Keratinocyte (primary cell): ENCODE results near the gene TNS1.

Experiments used
- EZH2 ChIP-seq: IDR thresholded peaks from one replicate; pipeline ENCODE4 v1.6.1; 2012; ENCODE audit warnings: inconsistent platforms, mild to moderate bottlenecking, low read length, moderate library complexity
- TF ChIP-seq, protein P1 (sequence below), 3 experiments: IDR thresholded peaks in 1 of 3; conservative IDR thresholded peaks in 1 of 3; optimal IDR thresholded peaks in 1 of 3; 2 replicates in 2 of 3; 3 replicates in 1 of 3; pipeline versions ENCODE3 to v1.5.1; 2011; ENCODE audit warnings: low read length in 3 of 3, mild to moderate bottlenecking in 3 of 3, moderate library complexity in 2 of 3, control low read depth in 1 of 3, inconsistent platforms in 1 of 3; ENCODE audit not compliant: insufficient read depth in 2 of 3; ENCODE audit errors: extremely low read depth in 1 of 3

DNA sequence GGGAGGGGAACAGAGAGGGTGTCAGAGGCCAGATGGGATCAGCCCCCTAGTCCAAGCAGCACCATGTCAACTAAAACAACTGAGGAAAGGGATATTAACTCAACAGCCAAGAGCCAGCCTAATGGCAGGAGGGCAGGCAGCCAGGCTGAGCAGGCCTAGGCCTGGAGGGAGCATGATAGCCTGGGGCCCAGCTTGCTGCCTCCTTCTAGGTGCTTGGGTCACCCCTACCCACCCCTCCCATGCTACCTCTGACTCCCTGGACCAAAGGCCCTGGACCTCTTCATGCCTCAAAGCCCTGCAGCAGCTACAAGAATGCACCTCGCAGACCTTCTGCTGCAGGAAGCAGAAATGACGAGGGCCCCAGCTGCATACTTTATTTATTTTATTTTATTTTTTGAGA is 22.1 kb upstream of the TNS1 start:
- TF ChIP-seq, protein P1, sequence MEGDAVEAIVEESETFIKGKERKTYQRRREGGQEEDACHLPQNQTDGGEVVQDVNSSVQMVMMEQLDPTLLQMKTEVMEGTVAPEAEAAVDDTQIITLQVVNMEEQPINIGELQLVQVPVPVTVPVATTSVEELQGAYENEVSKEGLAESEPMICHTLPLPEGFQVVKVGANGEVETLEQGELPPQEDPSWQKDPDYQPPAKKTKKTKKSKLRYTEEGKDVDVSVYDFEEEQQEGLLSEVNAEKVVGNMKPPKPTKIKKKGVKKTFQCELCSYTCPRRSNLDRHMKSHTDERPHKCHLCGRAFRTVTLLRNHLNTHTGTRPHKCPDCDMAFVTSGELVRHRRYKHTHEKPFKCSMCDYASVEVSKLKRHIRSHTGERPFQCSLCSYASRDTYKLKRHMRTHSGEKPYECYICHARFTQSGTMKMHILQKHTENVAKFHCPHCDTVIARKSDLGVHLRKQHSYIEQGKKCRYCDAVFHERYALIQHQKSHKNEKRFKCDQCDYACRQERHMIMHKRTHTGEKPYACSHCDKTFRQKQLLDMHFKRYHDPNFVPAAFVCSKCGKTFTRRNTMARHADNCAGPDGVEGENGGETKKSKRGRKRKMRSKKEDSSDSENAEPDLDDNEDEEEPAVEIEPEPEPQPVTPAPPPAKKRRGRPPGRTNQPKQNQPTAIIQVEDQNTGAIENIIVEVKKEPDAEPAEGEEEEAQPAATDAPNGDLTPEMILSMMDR (optimal IDR thresholded peaks at IDR 0.05 in 1 of 3, IDR thresholded peaks at IDR 0.05 in 1 of 3, conservative IDR thresholded peaks at IDR 0.05 in 1 of 3; ENCODE audit: extremely low read depth in 1 of 3, insufficient read depth in 2 of 3, low read length in 3 of 3): no peak
- TF ChIP-seq EZH2: no peak
